SK-MEL-5 (cell line): ENCODE results near the gene AP2A2. TPM values are rescaled to one million over a fixed set of nuclear protein-coding genes. Genes with fewer than 3 reads are reported as not detected.

Source experiments
- DNase-seq: peaks from one replicate; pipeline ENCODE4 v3.0.0-alpha.2; 2016; ENCODE audit warnings: low read depth, low spot score
- in situ Hi-C: cut with HindIII; loops from 2 replicates; pipeline ENCODE4 v1.10.0; 2016; ENCODE audit warnings: low sequenced_read_pairs, high pct_unique_total_duplicates, low pct_unique_long_range_greater_than_20kb
- polyA plus RNA-seq, 2 experiments: library from polyadenylated mRNA; depleted of rRNA; stranded (reverse); fragments of >200 nt; gene quantifications; 2 replicates each; pipeline ENCODE4 v1.2.3, GENCODE V29; 2015
- total RNA-seq: library from RNA; depleted of rRNA; stranded (reverse); fragments of >200 nt; shearing (Covaris generic); gene quantifications from 2 replicates; pipeline ENCODE4 v1.2.3, GENCODE V29; 2014; rRNA removed

AP2A2 gene
- 14.6 and 16.2 TPM in 2 replicates for total RNA-seq
- 31.1 and 58.9 TPM in 2 replicates for polyA plus RNA-seq (2015; cell fraction: cytosol; rRNA removed)
- polyA plus RNA-seq (2015; cell fraction: nucleus; rRNA removed), result 94.3 and 150 TPM in 2 replicates

DNA sequence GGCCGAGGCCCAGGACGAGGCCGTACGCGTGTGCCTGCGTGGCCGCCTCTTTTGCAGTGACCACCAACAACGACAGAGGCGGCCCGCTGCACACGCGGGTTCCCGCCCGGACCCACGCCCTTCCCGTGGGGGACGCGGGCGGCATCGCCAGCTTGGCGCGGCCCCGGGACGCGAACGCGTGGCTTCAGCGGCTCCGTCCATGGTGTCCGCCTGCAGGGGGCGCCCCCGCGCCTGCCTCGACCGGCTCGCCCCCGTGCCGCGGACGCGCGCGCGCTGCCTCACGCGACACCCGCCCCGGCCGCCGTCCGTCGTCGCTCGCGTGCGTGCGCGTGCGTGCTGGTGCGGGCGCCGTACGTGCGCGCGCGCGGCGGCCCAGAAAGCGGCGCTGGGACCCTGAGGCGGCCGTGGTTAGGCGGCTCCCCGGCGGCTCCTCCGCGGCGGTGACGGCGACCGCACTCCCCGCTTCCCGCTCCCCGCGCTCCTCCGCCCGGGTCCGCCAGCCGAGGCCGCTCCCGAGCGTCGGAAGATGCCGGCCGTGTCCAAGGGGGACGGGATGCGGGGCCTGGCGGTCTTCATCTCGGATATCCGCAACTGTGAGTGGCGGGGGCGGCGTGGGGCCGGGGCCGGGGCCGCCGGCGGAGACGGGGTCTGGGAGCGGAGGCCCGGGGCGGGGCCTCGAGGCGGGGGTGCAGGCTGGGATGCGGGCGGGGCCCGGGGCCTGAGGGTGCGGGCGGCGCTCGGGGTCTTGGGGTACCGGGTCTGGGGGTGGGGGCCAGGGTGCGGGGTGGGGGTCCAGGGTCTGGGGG, at the start of gene AP2A2:
Gene AP2A2, plus strand, starts transcription at position 375 of the 806 bp plus-strand sequence. Its CDS starts 152 bp downstream, at position 527.
- in situ Hi-C loops, result no loop called here

DNA sequence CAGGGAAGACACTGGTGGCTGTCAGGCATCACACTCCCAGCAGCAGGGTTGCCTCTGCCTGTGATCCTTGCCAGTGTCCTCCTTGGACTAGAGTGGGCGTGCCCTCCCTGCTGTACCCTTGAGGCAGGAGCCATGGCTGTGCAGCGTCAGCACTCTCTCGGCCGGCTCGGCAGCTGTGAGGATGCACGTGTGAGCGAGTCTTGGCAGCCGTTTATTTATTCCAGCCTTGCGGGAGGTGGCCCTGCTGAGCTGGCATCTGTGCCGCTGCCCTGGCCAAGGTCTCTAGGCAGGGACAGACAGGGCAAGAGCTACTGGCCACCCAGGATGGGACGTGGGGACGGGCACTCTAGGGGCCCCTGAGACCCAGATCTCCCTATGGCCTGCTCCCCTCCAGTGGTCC, 49.1 kb upstream of the AP2A2 start:
- in situ Hi-C loops, result no loop called here

More for the DNA sequence above, at the start of gene AP2A2:
- DNase-seq, result peak; percentile 84

DNA sequence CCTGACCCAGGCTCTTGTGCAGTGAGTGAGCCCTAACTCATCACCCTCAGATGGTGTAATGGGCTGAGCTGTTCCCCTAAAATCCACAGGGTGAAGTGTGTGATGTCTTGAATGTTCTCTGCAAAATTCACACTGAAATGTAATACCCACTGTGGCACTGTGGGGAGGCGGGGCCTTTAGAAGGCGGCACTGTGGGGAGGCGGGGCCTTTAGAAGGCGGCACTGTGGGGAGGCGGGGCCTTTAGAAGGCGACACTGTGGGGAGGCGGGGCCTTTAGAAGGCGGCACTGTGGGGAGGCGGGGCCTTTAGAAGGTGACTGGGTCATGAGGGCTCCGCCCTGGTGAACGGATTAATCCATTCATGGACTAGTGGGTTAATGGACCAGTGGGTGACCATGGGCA, 48.1 kb upstream of the AP2A2 start:
- in situ Hi-C loops, result no loop called here
- peak; percentile 61 for DNase-seq

More for the DNA sequence above, 49.1 kb upstream of the AP2A2 start:
- DNase-seq, result no peak

DNA sequence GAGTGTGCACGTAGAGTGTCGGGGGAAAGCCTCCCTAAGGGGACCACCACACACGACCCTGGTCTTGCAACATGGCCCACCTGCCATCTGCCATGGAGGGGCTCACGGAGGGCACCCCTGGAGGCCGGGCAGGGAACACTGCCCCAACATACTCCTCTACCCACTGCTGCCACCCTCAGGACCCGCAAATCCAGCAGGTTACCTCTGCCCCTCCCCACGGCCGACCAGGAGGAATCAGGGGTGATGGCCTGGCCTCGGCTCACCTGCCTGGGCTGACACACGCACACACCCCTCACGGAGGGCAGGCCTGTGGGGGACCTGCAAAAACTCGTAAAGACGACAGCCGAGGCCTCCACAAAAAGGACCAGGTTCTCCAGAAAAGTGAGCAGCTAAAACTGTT, 45.2 kb upstream of the AP2A2 start:
- in situ Hi-C loops, result no loop called here
- no peak for DNase-seq

DNA sequence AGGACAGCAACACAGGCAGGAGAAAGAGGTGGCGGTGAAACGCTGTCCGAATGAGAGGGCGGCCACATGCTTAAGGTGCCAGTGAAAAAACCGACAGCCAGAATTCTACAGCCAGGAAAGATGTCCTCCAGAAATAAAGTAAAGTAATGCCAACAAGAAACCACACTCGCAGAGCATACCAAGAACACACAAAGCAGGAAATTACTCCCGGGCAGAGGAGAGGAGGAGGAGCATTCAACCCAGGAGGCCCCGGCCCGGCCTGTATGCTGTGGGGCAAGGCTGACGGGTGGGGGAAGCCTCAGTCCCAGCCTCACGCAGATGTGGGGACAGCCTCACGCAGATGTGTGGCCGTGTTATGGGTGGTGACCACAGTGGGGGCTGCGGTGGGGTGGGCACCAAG, 43.1 kb upstream of the AP2A2 start:
- no peak for DNase-seq
- in situ Hi-C loops, result no loop called here

DNA sequence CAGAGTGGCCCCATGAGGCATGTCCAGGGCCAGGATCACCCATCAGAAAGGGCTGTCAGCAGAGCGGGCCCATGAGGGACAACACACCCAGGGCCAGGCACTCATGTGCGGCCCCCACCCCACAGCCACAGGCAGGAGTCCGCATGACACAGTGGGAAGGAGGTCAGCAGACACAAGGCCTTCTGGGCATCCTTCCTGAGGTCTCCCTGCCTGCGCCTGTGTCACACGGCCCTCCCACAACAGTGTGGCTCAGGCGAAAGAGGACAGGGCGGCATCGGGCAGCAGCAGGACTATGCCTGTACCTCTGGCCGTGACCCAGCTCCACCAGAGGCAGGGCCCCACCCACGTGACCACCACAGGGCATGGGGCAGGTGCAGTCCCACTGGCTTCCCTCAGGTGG, 42.1 kb upstream of the AP2A2 start:
- no peak for DNase-seq
- in situ Hi-C loops, result no loop called here

DNA sequence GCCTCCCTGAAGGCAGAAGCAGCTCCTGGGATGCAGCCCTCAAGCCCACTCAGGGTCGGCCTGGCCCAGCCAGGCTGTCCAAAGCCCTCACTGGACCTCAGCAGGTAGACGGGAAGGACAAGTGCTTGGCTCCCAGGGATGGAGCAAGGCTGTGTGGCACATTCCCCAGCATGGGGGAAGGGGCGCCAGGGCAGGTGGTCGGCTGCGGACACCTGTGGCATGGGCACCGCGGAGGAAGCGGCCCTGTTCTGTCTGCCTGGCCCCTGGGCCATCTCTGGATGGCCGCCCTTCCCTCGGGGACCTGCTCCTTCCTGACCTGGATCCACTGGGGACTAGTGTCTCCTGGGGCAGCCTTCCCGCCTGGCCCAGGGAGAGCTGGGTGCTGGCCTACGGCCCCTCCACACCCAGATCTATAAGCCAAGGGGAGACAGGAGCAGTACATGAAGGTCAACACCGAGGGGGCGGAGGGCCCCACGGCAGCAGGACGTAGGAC, 41.0 kb upstream of the AP2A2 start:
- in situ Hi-C loops, result no loop called here

DNA sequence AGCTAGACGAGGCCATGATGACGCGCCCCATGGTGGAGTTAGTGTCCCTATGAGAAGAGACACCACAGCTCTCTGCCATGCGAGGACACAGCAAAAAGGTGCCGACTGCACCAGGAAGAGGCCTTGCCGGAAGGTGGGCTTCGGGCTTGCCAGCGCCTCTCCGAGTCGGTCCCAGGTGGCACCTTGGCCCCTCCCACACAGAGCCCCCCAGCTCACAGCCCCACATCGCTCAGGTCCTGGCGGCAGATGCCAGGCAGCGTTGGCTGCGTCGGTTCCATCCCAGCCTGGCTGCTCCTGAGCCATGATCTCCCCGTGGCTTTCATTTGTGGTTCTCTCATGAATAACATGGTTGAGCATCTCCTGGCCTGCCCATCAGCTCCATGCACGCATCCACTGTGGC, 39.1 kb upstream of the AP2A2 start:
- in situ Hi-C loops, result no loop called here
- no peak for DNase-seq

More for the DNA sequence above, 41.0 kb upstream of the AP2A2 start:
- DNase-seq, result no peak

DNA sequence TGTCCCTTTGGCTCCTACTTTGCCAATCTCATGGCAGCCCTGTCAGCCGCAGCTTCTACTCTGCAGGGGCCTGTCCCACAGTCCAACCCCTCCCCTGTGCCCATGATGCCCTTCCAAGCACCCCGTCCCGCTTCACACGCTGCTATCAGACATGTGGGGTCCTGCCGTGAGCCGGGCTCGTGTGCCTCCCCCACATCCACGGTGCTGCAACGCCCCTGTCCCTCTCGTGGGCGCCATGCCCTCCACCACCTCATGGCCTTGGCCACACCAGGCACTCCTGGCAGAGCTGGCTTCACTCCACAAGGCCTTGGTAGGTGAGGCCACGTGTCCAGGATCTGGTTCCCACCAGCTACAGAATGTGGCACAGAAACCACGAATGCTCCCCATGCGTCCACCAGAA, 38.1 kb upstream of the AP2A2 start:
- in situ Hi-C loops, result no loop called here
- DNase-seq, result no peak

DNA sequence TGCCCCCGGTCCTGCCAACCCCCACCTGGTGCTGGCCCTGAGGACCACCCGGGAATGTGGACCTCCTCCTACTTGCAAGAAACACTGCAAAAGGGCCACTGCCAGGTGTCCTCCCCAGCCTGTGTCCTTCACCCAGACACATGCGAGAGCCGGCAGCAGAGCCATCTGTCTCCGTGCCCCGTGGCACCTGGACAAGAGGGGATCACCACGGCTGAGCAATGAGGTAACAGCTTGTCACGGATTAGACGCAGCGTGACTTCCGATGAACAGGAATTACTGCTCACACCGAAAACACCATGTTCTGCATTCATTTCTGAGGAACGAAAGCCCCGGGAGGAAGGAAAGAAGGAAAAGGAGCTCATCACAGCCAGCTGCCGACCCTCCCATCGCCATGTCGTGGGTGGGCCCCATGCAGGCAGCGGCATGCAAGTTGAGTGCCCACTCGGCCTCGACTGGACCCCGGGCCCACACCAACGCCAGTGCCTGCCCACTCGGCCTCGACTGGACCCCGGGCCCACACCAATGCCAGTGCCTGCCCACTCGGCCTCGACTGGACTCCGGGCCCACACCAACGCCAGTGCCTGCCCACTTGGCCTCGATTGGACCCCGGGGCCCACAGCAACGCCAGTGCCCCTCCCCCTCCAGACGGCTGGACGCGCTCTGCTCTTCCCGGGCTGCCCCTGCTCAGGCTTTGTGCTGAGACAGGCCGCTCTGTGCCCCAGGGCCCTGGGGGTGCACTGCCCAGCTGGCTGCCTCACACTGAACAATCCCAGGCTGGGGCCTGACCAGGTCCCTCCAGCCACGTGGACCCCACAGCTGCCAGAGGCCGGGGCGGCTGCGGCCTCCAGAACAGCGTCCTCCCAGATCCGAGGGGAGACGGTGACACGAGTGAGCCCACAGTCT, 37.1 kb upstream of the AP2A2 start:
- in situ Hi-C loops, result no loop called here
- DNase-seq, result no peak

DNA sequence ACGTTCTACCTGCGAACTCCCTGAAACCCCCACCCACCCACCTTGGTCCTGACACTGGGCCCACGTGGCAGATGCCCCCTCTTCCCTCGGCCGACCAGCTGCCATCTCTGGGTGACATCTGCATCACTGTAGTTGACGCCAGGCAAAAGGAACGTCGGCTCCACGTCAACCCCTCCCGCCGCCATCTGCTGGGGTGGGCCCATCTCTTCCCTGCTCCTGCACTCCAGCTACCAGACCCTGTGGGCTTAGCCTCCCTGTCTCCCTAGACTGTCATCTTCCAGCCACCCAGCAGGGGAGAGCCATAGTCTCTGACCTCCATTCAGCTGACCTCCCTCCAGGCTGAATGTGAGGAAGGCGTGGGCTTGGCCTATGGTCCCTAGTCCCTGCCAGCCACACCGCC, 36.4 kb upstream of the AP2A2 start:
- in situ Hi-C loops, result no loop called here

DNA sequence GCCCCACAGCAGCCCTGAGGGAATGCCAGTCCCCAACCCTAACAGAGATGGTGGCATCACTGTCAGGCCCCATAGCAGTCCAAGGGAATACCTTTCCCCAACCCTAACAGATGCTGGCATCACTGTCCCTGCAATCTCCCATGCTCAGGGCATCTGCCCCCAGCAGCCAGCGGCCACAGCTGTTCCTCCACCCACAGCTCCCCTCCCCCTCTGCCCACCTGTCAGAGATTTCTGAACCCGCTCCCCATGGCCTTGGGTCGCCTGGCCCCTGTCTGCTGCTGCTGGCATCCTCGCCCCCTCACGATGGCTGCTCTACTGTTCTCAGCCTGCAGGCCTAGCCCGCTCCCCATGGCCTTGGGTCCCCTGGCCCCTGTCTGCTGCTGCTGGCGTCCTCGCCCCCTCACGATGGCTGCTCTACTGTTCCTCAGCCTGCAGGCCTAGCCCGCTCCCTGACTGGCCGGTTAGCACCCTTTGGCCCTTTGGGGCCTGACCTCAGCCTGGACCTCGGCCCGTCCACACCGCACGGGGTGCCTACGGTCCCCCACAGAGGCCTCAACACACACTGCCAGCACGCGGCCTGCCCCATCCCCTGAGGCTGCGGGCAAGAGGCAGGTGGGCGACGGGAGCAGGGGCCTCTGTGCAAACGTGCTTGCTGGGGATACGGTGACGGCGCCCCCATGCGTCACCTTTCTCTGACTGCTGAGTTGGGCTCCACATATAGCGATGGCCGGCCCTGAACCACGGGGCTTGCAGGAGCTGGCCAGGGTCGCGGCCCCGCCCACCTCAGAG, 35.8 kb upstream of the AP2A2 start:
- in situ Hi-C loops, result no loop called here

More for the DNA sequence above, 36.4 kb upstream of the AP2A2 start:
- no peak for DNase-seq

DNA sequence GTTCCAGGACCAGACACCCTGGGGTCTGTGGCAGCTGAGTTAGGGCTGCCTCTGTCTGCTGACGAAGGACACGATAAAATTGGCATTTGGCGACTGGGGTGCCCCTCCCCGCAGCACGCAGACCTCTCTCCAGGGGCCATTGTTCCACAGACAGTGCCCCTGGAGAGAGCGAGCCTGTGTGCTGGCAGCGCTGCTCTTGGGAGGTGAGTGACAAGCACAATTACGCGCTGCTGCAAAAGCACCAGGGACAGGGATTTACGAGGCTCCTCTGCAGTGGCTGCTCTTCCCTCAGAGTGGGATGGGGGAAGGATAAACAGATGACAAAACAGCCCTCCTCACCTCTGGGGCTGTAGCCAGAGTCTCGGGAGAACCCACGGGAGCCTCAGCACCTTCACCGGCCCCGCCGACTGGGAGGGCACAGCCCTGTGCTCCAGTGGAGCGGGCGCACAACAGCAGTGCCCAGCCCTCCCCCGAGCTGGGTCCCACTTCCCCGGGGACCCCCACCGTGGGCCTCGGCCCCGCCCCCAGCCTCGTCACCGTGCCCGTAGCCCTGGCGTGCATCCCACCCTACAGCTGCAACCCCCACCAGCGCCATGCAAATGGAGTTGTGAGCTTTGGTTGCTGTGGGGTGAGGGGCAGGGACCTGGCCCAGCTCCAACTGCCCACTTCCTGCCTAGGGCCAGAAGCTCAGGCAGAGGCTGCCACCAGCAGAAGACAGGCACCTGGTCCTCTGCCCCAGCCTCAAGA, 34.7 kb upstream of the AP2A2 start:
- in situ Hi-C loops, result no loop called here
- DNase-seq, result no peak

More for the DNA sequence above, 35.8 kb upstream of the AP2A2 start:
- DNase-seq, result no peak

DNA sequence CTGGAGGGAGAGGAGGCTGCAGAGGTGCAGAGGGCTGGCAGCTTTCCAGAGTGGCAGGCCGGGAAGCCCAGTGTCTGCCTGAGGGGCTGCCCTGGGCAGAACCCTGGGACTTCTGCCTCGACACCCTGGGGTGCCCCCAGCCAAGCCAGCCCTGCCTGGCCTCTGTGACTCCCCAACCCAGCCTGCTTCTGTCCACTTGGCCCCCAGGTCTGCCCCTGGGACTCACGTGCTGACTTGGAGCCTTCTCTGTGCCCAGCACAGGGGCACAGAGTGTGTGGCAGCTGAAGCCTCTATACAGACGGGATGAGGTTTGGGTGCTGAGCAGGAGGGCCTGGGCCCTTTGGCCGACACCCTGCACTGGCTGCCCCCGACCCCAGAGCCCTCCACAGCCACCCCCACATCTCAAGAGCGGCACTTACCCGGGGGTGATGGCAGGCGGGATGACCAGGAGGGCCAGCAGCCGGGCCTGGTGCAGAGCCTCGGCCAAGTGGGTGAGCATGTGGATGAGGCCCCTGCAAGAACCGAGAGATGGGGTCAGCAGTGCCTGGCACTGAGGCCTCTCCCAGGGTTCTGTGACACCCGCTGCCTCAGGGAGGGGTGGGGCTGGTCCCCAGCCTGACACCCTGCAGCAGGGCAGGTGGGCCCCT, 32.5 kb upstream of the AP2A2 start:
- in situ Hi-C loops, result no loop called here
- no peak for DNase-seq

DNA sequence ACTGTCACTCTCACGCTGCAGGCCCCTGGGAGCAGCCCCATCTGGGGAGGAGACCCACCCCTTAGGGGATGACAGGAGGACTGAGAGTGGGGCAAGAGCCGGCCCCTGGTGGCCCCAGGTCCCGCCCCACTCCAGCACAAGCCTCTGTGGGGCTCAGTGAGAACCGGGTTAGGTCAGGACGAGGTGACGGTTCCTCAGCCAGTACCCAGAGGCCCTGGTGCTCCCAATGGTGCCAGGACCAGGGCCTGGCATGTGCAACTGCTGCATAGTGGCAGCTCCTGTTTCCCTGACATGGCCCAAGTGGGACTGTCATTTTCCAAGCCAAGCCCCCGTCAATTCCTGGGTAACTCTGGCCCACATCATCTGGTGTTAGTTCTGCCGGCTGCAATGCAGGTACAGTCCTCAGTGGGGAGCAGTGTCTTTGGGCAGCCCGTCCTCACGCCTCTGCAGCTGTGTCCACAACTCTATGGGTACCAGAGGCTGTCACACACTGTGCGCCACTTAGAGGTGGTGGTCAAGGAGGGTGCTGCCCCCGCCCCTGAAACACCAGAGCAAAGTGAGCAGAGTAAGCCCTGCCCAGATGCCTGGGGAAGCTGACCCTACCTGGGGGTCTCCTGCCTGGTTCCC, 31.0 kb upstream of the AP2A2 start:
- DNase-seq, result no peak
- in situ Hi-C loops, result no loop called here
